Neutrophil (primary cell): ENCODE data around the gene CCDC73.
"Not testable (repeated sequence)": the region's sequence is repeated elsewhere in the genome, so short reads cannot be mapped to it uniquely, and the experiment has no call there.

Experiments used
- H3K27ac ChIP-seq: fragments of 200-600 bp; sonication (generic); 2 replicates; pipeline ENCODE4 v1.5.1; 2016; ENCODE audit warnings: mild to moderate bottlenecking, moderate library complexity
- H3K27me3 ChIP-seq: fragments of 200-600 bp; sonication (generic); 2 replicates; pipeline ENCODE4 v1.6.0; 2016; ENCODE audit warnings: mild to moderate bottlenecking
- H3K36me3 ChIP-seq: fragments of 200-600 bp; sonication (generic); 2 replicates; pipeline ENCODE4 v1.5.1; 2017
- H3K4me1 ChIP-seq, 2 experiments: fragments of 200-600 bp in 1 of 2; sonication (generic) in 1 of 2; 1 replicate in 1 of 2; 2 replicates in 1 of 2; pipeline versions ENCODE4 v1.5.1 to v1.6.1; 2013 to 2016; ENCODE audit warnings: low read depth in 1 of 2, low read length in 1 of 2, mild to moderate bottlenecking in 1 of 2, moderate library complexity in 1 of 2; ENCODE audit not compliant: control insufficient read depth in 1 of 2, insufficient read depth in 1 of 2
- H3K4me3 ChIP-seq, 2 experiments: fragments of 200-600 bp in 1 of 2; sonication (generic) in 1 of 2; 1 replicate in 1 of 2; 2 replicates in 1 of 2; pipeline ENCODE4 v1.5.1; 2013 to 2016; ENCODE audit warnings: low read depth in 1 of 2, low read length in 1 of 2, mild to moderate bottlenecking in 1 of 2, moderate library complexity in 1 of 2
- H3K9me3 ChIP-seq: fragments of 200-600 bp; sonication (generic); 2 replicates; pipeline ENCODE4 v1.5.1; 2016
- TF ChIP-seq, protein P1 (sequence below): fragments of 200-600 bp; sonication (generic); IDR thresholded peaks from 2 replicates; pipeline ENCODE4 v1.5.1; 2016; ENCODE audit warnings: antibody characterized with exemption

The CCDC73 gene

DNA sequence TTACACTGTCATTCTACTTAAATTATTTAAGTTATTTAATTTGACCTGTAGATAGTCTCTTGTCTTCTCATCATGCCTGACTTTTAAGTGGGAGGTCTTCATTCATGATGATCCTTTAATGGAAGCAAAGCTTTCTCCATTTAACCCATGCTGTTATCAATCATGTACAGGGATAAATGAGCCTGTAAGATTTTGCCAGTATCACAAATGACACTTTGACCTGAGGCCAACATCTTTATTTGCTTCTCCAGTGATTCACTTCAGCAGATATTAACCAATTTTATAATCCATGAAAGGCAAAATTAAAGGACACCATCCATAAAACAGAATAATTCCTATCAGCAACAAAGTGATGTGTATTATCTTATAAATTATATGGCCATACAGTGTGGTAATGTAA lies 7.7 kb downstream of the CCDC73 start:
- H3K4me3 ChIP-seq, result no peak overlapping the region
- H3K36me3 ChIP-seq, result no peaks in the 10 kb centered on the region
- no peak overlapping the region for H3K27ac ChIP-seq

DNA sequence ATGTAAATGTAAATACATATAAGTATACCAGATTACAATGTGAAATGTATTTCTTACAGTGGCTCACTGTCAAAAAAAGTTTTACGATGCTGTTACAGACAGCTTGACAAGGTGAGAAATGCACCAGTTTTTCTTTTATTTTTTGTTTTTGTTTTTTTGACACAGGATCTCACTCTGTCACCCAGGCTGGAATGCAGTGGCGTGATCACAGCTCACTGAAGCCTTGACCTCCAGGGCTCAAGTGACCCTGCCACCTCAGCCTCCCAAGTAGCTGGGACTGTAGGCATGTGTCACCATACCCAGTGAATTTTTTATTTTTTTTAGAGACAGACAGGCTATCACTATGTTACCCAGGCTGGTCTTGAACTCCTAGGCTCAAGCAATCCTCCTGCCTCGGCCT lies 9.2 kb downstream of the CCDC73 start:
- TF ChIP-seq, protein P1, sequence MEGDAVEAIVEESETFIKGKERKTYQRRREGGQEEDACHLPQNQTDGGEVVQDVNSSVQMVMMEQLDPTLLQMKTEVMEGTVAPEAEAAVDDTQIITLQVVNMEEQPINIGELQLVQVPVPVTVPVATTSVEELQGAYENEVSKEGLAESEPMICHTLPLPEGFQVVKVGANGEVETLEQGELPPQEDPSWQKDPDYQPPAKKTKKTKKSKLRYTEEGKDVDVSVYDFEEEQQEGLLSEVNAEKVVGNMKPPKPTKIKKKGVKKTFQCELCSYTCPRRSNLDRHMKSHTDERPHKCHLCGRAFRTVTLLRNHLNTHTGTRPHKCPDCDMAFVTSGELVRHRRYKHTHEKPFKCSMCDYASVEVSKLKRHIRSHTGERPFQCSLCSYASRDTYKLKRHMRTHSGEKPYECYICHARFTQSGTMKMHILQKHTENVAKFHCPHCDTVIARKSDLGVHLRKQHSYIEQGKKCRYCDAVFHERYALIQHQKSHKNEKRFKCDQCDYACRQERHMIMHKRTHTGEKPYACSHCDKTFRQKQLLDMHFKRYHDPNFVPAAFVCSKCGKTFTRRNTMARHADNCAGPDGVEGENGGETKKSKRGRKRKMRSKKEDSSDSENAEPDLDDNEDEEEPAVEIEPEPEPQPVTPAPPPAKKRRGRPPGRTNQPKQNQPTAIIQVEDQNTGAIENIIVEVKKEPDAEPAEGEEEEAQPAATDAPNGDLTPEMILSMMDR, result no peak
- Histone ChIP-seq H3K36me3 (no peaks in the 10 kb centered on the region), H3K4me3 (no peak overlapping the region), H3K27me3 (no peaks in the 10 kb centered on the region), H3K27ac (no peak overlapping the region), H3K4me1 (no peaks in the 10 kb centered on the region), H3K9me3 (no peaks in the 10 kb centered on the region)

More for the DNA sequence above, 7.7 kb downstream of the CCDC73 start:
- TF ChIP-seq, protein P1, result no peak
- Histone ChIP-seq H3K27me3 (no peaks in the 10 kb centered on the region), H3K4me1 (no peaks in the 10 kb centered on the region), H3K9me3 (no peaks in the 10 kb centered on the region)

DNA sequence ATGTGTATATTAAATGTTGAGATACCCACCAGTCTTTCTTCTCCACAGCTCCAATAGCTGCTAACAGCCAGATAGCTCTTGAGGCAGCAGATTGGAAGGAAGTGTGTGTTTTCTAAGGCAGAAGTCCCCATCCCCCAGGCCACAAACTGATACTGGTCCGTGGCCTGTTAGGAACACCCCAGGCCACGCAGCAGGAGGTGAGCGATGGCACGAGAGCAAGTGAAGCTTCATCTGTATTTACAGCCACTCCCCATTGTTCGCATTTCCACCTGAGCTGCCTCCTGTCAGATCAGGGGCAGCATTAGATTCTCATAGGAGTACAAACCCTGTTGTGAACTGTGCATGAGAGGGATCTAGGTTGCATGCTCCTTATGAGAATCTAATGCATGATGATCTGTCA lies 12.7 kb downstream of the CCDC73 start:
- TF ChIP-seq, protein P1, result no peak
- Histone ChIP-seq H3K27me3 (no peaks in the 10 kb centered on the region), H3K9me3 (no peaks in the 10 kb centered on the region), H3K4me1 (no peaks in the 10 kb centered on the region), H3K36me3 (no peaks in the 10 kb centered on the region), H3K4me3 (no peak overlapping the region), H3K27ac (no peak overlapping the region)

DNA sequence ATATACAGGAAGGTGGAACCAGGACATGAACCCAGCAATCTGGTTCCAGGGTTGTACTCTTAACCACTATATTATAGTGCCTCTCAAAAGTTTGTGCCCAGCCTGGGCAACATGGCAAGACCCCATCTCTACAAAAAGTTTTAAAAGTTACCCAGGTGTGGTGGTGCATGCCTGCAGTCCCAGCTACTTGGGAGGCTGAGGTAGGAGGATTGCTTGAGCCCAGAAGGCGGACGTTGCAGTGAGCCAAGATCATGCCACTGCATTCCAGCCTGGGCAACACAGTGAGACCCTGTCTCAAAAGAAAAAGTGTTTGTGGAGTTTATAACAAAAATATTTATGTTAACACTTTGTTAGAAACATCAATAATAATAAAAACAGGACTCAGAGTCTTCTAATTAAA lies 13.6 kb downstream of the CCDC73 start:
- not testable (repeated sequence) for H3K36me3 ChIP-seq, H3K27me3 ChIP-seq, H3K27ac ChIP-seq, H3K4me3 ChIP-seq, H3K4me1 ChIP-seq, H3K9me3 ChIP-seq

DNA sequence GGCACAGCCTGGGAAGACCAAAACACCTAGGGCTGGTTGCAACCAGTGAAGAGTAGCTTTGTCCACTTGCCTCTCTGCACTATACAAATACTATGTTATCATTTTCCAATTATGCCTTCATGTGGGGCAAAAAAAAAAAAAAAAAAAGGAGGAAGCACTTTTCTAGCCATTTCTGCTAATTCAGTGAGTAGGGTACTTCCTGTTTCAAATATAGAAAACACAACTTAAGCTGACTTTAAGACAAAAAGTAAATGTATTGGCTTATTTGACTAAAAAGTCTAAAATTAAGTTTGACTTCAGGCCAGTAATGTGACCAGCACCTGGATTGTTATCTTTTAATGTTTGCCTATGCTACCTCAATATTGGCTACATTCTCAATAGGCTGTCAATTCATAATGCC lies 15.3 kb downstream of the CCDC73 start:
- Histone ChIP-seq H3K4me3 (no peak overlapping the region), H3K36me3 (no peaks in the 10 kb centered on the region), H3K27ac (no peak overlapping the region), H3K9me3 (no peaks in the 10 kb centered on the region), H3K27me3 (no peaks in the 10 kb centered on the region), H3K4me1 (no peaks in the 10 kb centered on the region)
- TF ChIP-seq, protein P1, result no peak

DNA sequence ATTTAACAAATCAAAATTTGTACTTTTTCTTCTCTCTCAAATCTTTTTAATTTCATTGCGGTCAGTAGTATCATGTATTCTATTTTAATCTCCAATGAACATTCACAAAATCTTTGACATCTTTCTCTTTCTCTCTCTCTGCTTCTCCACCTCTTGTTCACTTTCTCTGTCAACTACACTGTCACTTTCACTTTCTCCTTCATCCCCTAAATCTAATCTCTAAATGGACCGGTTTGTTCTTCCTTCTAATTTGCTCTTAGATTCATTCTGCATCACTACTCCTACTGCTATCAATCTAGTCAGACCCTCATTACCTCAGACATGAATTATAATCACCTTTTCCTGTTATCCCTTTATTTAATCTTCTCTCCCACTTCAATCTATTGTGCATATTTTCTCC lies 18.6 kb downstream of the CCDC73 start:
- Histone ChIP-seq H3K4me1 (no peaks in the 10 kb centered on the region), H3K27me3 (no peaks in the 10 kb centered on the region), H3K27ac (no peak overlapping the region), H3K4me3 (no peak overlapping the region), H3K9me3 (no peaks in the 10 kb centered on the region), H3K36me3 (no peaks in the 10 kb centered on the region)
- TF ChIP-seq, protein P1, result no peak
